HTR-8/SVneo (cell line): Measurements from ENCODE around the gene C15orf39.
"Not testable (repeated sequence)": the region's sequence is repeated elsewhere in the genome, so short reads cannot be mapped to it uniquely, and the experiment has no call there.

Experiments
- DNase-seq: peaks from one replicate; pipeline ENCODE4 v3.0.0; 2011; ENCODE audit warnings: low spot score, mixed read lengths; ENCODE audit not compliant: insufficient read length
- FAIRE-seq: peaks from 2 replicates; lab custom pipeline; 2011; peaks lifted over from hg19 to GRCh38; lab: Jason Lieb, UNC

The C15orf39 gene

DNA sequence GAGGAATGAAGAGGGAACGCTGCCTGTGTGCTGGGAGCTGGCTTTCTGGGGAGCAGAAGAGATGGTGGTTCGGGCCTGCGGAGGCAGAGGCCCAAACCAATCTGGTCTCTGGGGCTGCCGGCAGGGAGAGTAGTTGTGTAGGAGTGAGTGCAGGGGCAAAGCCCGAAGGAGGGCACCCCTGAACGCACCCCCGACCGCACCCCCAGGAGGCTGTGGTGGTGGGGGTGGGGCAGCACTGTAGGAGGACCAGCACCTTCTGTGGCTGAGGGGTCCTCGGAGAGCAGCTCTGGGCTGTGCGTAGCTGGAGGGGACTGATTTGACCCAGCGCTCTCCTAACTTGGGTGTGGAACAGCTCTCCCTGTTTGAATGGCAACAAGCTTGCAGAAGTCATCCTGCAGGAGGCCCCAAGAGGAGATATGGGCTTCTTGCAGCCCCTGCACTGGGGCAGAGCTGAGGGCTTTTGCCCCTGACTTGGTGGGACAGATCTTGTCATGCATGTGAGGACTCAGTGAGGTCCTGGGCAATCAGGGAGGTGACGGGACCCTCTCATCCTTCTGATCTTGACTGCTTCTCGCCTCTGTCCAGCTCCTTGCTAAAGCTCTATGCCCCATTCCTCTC is 26.1 kb downstream of the C15orf39 start:
- DNase-seq: no peak

GRCh38 chr15:75228787-75229186 is 27.1 kb downstream of the C15orf39 start:
- no peak for FAIRE-seq
- DNase-seq: no peak

More for the DNA sequence above, 26.1 kb downstream of the C15orf39 start:
- FAIRE-seq: no peak

DNA sequence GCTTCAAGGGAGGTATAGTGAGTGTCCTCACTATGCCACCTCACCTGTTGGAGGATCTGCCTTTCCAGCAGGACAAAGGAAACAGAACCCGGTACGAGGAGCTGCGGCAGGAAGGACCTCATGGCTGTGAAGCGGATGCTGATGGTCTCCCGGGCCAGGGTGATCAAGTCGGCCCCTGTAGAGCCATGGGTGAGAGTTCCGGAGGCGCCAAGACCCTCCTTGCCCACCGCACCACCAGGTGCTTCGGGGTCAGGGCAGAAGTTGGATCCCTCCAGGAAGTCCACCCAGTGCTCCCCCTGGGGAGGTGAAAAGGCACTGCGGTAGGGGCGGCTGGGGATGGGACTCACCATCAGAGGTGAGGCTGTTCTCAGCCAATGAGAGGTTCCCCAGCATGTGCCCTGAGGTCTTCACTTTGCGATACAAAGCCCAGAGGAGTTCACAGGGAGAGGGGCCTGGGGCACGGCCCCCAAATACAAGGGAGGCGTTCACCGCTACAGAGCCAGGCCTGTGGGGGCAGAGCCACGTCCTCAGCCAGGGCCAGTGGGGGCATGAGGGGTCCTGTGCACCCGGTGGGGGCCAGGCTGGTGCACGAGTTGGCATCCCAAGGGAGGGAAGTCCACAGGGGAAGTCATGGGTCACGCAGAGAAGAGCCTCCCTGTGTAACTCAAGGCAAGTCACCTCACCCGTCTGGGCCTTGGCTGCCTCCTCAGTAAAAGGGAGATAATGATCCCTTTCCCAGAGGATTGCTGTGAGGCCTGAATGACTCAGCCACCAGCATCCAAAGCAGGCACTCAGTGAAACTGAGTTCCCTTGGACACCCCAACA is 27.7 kb downstream of the C15orf39 start:
- no peak for DNase-seq
- no peak for FAIRE-seq

- DNase-seq (no peak), FAIRE-seq (no peak)
These were observed 28.3 kb downstream of the C15orf39 start for GRCh38 chr15:75230016-75230343.

- no peak for DNase-seq
- FAIRE-seq: no peak
These were observed 29.1 kb downstream of the C15orf39 start for GRCh38 chr15:75230551-75231371.

DNA sequence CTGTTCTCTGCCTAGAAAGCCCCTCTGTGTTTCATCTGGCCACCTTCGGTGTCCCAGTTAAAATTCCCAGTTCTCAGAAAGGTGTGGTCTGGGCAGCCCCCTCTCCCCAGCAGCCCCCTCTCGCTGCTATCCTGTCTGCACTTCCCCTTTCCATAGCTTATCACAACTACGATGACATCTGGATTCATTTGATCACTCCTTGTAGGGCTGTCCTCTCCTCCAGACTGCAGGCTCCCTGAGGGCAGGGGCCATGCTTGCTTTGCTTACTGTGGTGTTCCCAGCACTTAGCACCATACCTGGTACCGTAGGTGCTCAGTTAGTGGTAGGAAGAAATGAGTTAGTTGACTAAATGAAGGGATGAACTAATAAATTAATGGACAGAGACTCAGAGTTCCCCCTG is 30.2 kb downstream of the C15orf39 start:
- DNase-seq: no peak
- FAIRE-seq: no peak

DNA sequence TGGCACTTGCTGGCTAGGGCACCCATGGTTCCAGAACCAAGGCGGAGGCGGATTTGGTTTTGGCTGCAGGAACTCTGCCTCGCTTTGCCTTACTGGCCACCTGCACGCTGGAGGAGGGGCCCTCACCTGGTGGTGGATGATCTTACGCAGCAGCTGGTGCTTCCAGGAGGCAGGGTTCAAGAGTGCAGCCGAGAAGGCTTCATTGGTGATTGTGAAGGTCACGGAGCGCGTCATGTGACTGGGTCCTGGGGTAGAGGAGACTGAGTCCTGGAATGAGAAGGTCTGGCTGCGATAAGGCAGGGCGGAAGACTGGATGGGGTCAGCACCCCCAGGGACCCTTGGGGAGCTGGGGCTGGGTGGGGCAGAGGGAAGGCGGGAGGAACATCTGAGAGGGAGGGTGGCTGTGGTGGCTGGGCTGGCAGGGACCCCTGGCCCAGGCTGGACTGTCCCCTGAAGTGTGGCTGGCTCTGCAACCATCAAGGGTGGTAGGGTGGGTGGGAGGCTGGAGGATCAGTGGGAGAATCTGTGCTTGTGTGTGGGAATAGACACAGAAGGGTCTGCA is 30.7 kb downstream of the C15orf39 start:
- no peak for FAIRE-seq
- no peak for DNase-seq

GRCh38 chr15:75232826-75233503 is 31.3 kb downstream of the C15orf39 start:
- FAIRE-seq (no peak), DNase-seq (no peak)

GRCh38 chr15:75233504-75234190 is 32.0 kb downstream of the C15orf39 start:
- FAIRE-seq (no peak), DNase-seq (no peak)

DNA sequence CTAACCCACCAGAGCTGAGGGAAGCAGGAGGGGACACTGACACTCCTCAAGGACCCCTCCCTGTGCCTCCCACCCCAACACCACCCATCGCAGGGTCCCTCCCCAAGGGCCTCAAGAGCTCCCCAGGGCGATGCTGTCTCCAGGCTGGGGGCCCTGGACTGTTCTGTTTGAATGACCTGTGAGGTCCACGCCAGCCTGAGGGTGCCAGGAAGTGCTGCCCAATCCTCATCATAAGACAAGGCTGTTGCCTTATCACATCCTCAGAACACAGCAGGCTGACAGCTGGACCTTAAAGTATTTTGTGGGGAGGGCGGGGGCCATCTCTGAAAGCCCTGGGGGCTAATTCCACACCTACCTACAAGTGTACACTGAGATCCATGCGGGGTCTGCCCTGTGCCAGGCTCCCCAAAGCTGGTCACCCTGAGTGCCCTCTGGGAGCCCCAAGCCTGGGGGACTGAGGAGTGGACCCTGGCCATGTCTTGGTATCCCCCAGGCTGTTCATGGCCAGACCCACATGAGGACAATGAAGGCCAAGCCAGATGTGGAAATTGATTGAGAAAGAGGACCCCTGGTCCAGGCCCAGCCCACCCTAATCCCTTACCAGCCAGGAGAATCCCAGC is 32.6 kb downstream of the C15orf39 start:
- DNase-seq (no peak), FAIRE-seq (no peak)

DNA sequence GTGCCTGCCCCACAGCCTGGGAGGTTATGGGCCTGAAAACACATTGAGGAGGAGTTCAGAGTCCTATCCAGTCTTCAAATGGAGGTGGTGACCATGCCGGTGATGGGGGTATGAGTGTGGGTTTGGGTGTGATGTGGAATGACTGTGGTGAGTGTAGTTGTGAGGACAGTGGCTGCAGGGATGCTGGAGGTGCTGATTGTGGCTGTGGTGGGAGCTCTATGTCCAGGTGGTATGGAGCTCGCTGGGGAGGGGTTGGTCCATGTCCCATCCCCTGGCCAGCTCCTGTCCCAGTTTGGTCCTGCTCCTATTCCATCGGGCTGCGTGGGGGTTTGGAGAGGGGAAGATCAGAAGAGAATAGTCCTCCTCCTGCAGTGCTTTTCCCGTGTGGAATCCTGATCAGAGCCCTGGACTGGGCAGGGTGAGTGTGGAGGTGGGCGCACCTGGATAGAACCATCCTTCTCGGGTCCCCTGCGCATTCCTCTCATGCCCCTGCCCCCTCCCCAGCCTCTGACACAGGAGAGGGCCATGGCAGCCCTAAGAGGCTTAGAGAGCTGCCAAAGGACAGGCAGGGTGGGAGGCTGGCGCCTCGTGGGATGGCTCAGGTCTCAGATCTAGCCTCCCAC is 33.5 kb downstream of the C15orf39 start:
- DNase-seq (no peak), FAIRE-seq (no peak)

DNA sequence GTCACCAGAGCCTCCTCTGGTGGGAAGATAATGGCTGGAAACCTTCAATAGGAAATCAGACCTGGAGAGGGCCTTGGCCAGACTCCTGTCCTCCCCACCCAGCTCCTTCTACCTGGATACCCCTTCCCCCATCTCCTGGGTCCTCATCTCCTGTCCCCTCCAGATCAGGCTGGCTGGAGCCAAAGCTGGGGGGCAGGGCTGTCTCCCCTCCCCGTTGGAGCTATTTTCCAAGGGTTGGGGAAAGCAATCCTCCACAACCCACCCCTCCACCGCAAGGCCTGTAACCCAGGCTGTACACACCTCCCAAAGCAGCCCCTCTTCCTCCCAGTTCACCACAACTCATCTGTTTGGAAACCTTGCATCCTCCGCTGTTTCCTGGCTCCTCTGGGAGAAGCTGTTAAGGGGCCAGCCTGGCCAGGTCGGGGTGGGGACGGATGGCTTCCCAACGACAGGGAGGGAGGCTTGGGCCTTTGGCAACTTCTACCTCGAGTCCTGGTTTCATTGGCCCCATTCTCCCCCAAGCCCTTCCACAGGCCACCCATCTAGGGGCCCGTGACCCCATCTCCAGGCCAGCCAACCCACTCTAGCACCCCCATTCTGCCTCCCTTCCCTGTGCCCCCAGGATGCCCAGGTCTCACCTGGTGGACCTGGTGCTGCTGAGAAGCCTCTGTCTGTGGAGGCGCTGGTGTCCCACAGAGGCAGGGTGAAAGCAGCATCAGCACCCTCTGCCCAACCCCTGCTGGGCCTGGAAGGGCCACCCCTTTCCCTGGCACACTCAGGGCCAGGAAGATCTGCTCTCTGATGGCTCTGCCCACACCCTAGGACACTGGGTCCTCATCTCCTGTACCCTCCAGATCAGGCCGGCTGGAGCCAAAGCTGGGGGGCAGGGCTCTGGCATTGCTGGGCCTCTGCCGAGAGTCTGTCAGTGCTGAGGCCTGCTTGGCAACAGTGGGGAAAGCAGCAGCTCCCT is 34.4 kb downstream of the C15orf39 start:
- DNase-seq (no peak), FAIRE-seq (no peak)

DNA sequence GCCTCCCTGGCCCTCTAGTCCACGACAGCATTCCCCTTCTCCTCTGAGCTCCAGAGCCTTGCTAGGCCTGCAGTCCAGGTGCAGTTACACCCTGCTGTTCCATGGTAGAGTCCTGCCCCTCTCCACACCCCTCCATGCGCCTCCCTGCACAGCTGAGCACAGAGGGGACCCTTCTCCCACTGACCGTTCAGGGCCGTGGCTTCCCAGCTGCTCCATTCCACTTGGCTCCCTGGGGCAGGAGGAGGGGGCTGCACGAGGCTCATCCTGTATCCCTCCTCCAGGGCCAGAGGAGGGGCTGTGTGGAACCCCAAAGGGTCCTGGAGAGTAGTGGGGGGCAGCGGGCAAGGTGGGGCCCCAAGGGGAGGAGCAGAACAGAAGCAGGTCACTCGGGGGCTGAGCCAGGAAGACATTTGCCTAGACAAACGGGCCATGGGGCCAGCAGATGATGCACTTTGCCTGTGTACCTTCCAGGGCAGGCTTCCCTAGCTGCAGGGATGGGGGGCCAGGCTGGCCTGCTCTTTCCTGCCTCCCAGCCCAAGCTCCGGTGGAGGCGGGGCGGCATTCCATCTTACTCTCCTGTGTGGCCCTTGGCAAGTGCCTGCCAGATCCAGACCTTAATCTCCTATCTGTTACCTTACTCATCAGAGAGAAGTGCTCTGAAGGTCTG is 35.8 kb downstream of the C15orf39 start:
- FAIRE-seq (no peak), DNase-seq (no peak)

GRCh38 chr15:75238150-75238549 is 36.5 kb downstream of the C15orf39 start:
- no peak for DNase-seq
- no peak for FAIRE-seq

DNA sequence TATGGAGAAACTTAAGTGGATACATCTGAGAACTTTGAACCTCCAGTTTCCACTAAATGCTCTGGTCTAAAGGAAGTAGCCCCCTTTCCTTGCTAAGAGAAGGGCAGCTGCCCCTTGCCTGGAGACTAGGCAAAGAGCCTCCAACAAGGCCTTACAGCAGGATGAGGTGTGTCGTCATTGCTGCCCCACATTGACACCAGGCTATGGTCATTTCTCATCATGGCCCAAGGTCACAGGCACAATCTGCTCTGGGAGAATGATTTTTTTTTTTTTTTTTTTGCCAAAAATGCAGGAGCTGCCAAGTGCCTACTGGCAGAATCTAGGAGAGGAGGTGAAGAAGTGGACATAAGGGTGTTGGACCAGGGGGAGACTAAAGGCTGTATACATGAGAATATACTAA is 44.1 kb downstream of the C15orf39 start:
- not testable (repeated sequence) for DNase-seq, FAIRE-seq

GRCh38 chr15:75248991-75249390 is 47.3 kb downstream of the C15orf39 start:
- not testable (repeated sequence) for DNase-seq, FAIRE-seq

GRCh38 chr15:75249726-75250125 is 48.0 kb downstream of the C15orf39 start:
- FAIRE-seq: no peak
- no peak for DNase-seq
